ENCODE measurements around the gene PRKN.

- TF ChIP-seq, protein P1, sequence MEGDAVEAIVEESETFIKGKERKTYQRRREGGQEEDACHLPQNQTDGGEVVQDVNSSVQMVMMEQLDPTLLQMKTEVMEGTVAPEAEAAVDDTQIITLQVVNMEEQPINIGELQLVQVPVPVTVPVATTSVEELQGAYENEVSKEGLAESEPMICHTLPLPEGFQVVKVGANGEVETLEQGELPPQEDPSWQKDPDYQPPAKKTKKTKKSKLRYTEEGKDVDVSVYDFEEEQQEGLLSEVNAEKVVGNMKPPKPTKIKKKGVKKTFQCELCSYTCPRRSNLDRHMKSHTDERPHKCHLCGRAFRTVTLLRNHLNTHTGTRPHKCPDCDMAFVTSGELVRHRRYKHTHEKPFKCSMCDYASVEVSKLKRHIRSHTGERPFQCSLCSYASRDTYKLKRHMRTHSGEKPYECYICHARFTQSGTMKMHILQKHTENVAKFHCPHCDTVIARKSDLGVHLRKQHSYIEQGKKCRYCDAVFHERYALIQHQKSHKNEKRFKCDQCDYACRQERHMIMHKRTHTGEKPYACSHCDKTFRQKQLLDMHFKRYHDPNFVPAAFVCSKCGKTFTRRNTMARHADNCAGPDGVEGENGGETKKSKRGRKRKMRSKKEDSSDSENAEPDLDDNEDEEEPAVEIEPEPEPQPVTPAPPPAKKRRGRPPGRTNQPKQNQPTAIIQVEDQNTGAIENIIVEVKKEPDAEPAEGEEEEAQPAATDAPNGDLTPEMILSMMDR (IDR thresholded peaks at IDR 0.05; ENCODE audit: extremely low read depth in 1 of 2, insufficient read depth in 1 of 2, low read depth in 1 of 2, low read length in 2 of 2): no peak
- TF ChIP-seq POLR2AphosphoS5 (IDR thresholded peaks at IDR 0.05; ENCODE audit: insufficient read depth, low read depth, low read length): no peak
- no peak for TF ChIP-seq POLR2A (IDR thresholded peaks at IDR 0.05; ENCODE audit: low read depth, low read length)
- TF ChIP-seq, protein P2, sequence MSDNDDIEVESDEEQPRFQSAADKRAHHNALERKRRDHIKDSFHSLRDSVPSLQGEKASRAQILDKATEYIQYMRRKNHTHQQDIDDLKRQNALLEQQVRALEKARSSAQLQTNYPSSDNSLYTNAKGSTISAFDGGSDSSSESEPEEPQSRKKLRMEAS (IDR thresholded peaks at IDR 0.05; ENCODE audit: insufficient read depth, insufficient read length): no peak
- no peak for TF ChIP-seq EZH2 (IDR thresholded peaks at IDR 0.05; ENCODE audit: borderline replicate concordance, low read depth, low read length, severe bottlenecking)
- no peak for TF ChIP-seq MYC (IDR thresholded peaks at IDR 0.05; ENCODE audit: low read depth, low read length)
- TF ChIP-seq GATA2 (IDR thresholded peaks at IDR 0.05; ENCODE audit: insufficient read depth, insufficient read length, low read depth, low read length): no peak
- no peak for TF ChIP-seq FOS (IDR thresholded peaks at IDR 0.05; ENCODE audit: borderline replicate concordance, insufficient read depth, low read length)
- no peak for TF ChIP-seq JUN (IDR thresholded peaks at IDR 0.05; ENCODE audit: borderline replicate concordance, insufficient read depth, insufficient read length, low read depth)
Observed at GRCh38 chr6:161544801-161545480, 1182.6 kb downstream of the PRKN start.

Data from endothelial cell of umbilical vein (primary cell).